ENCODE measurements around the gene ARHGAP26.

The ARHGAP26 gene

DNA sequence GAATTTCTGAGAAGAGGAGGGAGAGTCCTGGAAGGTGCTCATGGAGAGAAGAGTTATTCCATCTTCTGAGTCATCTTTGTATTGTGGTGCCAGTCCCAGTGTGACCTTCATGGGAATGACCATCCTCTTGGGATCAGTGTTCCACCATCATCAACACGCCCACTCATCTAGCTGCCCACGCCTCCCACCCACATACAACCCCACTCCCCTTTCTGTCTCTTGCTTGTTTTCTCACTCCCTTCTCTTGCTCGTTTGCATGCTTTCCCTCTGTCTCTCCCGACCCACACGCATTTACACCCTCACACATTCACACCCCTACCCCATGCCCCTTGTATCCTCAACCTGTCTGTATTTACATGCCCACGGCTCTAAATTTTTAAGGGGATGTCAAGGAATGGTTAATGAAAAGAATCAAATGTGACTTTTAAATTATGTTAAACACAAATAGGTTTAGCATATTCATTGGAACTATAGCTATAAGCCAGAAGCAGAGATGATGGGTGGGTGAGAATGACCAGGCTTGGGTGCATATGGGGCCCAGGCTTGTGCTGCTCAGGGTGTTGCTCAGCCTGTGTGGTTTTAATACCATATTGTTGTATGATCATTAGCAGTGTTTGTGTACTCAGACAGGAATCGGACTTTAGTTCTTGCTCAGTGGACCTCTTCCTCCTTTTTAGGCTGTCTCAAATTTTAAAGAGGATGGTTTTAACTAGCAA is 160.4 kb downstream of the ARHGAP26 start:
- no peak for TF ChIP-seq EZH2phosphoT487 (IDR thresholded peaks at IDR 0.05; ENCODE audit: borderline replicate concordance, low read length)
- TF ChIP-seq, protein P1, sequence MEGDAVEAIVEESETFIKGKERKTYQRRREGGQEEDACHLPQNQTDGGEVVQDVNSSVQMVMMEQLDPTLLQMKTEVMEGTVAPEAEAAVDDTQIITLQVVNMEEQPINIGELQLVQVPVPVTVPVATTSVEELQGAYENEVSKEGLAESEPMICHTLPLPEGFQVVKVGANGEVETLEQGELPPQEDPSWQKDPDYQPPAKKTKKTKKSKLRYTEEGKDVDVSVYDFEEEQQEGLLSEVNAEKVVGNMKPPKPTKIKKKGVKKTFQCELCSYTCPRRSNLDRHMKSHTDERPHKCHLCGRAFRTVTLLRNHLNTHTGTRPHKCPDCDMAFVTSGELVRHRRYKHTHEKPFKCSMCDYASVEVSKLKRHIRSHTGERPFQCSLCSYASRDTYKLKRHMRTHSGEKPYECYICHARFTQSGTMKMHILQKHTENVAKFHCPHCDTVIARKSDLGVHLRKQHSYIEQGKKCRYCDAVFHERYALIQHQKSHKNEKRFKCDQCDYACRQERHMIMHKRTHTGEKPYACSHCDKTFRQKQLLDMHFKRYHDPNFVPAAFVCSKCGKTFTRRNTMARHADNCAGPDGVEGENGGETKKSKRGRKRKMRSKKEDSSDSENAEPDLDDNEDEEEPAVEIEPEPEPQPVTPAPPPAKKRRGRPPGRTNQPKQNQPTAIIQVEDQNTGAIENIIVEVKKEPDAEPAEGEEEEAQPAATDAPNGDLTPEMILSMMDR (IDR thresholded peaks at IDR 0.05; ENCODE audit: low read depth, low read length, poor library complexity, severe bottlenecking): no peak
- Histone ChIP-seq H3K4me3 (ENCODE audit: low read length) (no peak overlapping the region), H3K27me3 (ENCODE audit: control insufficient read depth, low read length) (no peaks in the 10 kb centered on the region), H4K20me1 (ENCODE audit: control insufficient read depth, insufficient read depth, low read depth, low read length) (no peaks in the 10 kb centered on the region), H3K4me2 (ENCODE audit: low read length) (no peak overlapping the region), H3K36me3 (ENCODE audit: control insufficient read depth, low read length) (no peaks in the 10 kb centered on the region), H3K4me1 (ENCODE audit: control insufficient read depth, low read length) (no peaks in the 10 kb centered on the region), H3F3A (ENCODE audit: control insufficient read depth, insufficient read depth) (no peaks in the 10 kb centered on the region), H3K27ac (ENCODE audit: low read depth, low read length) (no peak overlapping the region), H3K79me2 (ENCODE audit: control insufficient read depth, low read length) (no peaks in the 10 kb centered on the region), H3K9me2 (replicated peaks; ENCODE audit: control insufficient read depth, low read length) (no peaks in the 10 kb centered on the region), H3K9me3 (ENCODE audit: control insufficient read depth, insufficient read depth, low read length) (no peaks in the 10 kb centered on the region)

DNA sequence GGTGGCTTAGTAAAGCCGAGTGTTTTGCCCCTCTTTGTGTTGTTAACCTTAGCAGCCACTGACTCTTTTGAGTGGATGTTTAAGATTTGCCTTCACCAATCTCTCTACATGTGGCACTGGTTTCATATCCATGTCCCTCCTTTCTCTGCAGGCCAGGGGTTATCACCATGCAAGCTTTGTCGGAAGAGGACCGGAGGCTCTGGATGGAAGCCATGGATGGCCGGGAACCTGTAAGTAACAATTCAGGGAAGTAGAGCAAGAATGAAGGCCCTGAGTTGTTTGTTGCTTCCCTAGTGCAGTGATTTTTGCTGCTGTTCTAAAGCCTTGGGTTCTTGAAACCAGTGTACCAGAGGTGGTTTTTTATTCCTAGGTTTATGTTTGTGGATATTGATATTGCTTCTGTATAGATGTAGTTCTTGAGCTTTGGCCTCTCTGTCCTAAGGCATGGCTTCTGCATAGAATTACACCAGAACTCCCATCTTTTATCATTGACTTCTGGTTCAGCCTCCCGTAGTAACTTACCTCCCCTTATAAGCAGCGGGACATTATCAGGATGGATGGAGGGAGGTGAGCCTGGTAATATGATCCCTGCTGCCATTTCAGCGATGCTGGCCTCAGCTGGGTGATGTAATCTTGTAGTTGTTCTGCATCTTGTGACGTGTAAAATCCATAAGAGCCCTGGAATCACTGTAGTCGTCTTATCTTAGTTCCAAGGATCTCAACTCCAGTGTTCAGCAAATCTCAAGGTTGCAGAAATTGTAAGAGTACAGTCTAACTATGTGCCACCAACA is 161.9 kb downstream of the ARHGAP26 start:
- Histone ChIP-seq H3K4me3 (ENCODE audit: low read length) (no peak overlapping the region), H3F3A (ENCODE audit: control insufficient read depth, insufficient read depth) (no peaks in the 10 kb centered on the region), H3K27ac (ENCODE audit: low read depth, low read length) (no peak overlapping the region), H3K9me3 (ENCODE audit: control insufficient read depth, insufficient read depth, low read length) (no peaks in the 10 kb centered on the region), H3K36me3 (ENCODE audit: control insufficient read depth, low read length) (no peaks in the 10 kb centered on the region), H3K4me2 (ENCODE audit: low read length) (no peak overlapping the region), H3K27me3 (ENCODE audit: control insufficient read depth, low read length) (no peaks in the 10 kb centered on the region), H3K9me2 (replicated peaks; ENCODE audit: control insufficient read depth, low read length) (no peaks in the 10 kb centered on the region), H3K4me1 (ENCODE audit: control insufficient read depth, low read length) (no peaks in the 10 kb centered on the region), H3K79me2 (ENCODE audit: control insufficient read depth, low read length) (no peaks in the 10 kb centered on the region), H4K20me1 (ENCODE audit: control insufficient read depth, insufficient read depth, low read depth, low read length) (no peaks in the 10 kb centered on the region)
- TF ChIP-seq EZH2phosphoT487 (IDR thresholded peaks at IDR 0.05; ENCODE audit: borderline replicate concordance, low read length): no peak
- TF ChIP-seq, protein P1 (IDR thresholded peaks at IDR 0.05; ENCODE audit: low read depth, low read length, poor library complexity, severe bottlenecking): no peak

DNA sequence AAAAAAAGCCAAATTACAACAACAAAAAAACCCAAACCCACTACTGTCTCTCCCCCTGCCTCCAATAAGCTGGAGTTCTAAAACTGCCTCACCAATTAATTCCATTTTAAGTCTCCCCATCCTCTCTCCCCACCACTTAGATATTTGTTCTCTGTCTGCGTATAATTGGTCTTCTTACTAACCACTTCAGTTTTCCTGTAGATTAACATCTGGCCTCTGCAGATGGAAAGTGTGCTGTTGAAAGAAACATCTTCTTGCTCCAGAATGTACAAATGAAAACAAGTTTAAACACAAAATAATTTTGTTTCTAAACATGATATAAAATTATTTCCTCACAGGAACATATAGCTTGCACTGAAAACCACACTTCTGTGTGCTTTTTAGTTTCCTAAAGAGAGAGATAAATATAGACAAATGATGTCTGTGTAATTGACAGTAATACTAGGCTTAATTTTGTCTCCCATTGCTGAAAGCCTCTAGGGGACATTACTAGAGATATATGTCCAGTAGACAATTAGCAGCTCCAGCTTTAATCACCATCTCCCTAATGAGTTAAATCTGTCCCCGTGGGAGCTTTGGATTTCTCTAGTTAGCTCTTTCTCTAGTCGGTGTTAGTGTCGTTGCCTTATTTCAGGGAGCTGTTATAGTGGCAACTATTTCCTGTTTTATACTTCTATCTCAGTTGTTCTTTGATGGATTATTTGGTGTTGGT is 164.0 kb downstream of the ARHGAP26 start:
- H3K4me3 ChIP-seq (ENCODE audit: low read length): no peak overlapping the region
- no peaks in the 10 kb centered on the region for H3F3A ChIP-seq (ENCODE audit: control insufficient read depth, insufficient read depth)
- TF ChIP-seq EZH2phosphoT487 (IDR thresholded peaks at IDR 0.05; ENCODE audit: borderline replicate concordance, low read length): no peak
- TF ChIP-seq, protein P1 (IDR thresholded peaks at IDR 0.05; ENCODE audit: low read depth, low read length, poor library complexity, severe bottlenecking): no peak
- H3K79me2 ChIP-seq (ENCODE audit: control insufficient read depth, low read length): no peaks in the 10 kb centered on the region
- H4K20me1 ChIP-seq (ENCODE audit: control insufficient read depth, insufficient read depth, low read depth, low read length): no peaks in the 10 kb centered on the region
- no peaks in the 10 kb centered on the region for H3K9me3 ChIP-seq (ENCODE audit: control insufficient read depth, insufficient read depth, low read length)
- H3K36me3 ChIP-seq (ENCODE audit: control insufficient read depth, low read length): no peaks in the 10 kb centered on the region
- H3K27ac ChIP-seq (ENCODE audit: low read depth, low read length): no peak overlapping the region
- H3K9me2 ChIP-seq (replicated peaks; ENCODE audit: control insufficient read depth, low read length): no peaks in the 10 kb centered on the region
- no peaks in the 10 kb centered on the region for H3K4me1 ChIP-seq (ENCODE audit: control insufficient read depth, low read length)
- no peaks in the 10 kb centered on the region for H3K27me3 ChIP-seq (ENCODE audit: control insufficient read depth, low read length)
- no peak overlapping the region for H3K4me2 ChIP-seq (ENCODE audit: low read length)

Data from DOHH2 (cell line).